ELF-1 (cell line): Measurements from ENCODE around the gene DLG2.

Source experiments
- DNase-seq: peaks from one replicate; pipeline ENCODE4 v3.0.0-alpha.2; 2016; ENCODE audit warnings: low read depth, low spot score

The DLG2 gene

DNA sequence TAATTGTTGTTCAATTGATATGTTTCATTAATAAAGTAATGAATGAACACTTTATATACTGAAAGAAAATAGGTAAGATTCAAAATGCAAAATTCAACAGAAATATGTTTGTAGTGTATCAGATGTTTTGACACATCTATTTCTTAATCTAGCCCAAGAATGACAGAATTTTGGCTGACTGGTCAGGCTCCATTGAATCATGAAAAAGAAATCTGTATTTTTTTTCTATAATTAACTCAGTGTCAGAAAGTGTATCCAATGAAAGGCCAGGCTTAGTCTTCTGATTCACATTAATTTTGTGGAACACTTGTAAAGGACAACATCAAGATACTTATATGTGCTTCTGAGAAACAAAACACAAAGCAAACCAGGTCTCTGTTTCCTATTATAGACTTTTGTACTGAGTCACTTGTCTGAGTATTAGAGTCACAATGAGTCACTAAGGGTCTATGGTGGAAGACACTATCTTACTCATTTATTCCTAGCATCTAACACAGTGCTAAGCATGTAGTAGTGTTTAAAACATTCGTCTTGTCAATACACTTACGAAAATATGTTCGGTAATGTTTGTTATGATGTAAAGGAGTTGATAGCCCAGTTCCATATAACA lies 2043.3 kb downstream of the DLG2 start:
- no peak for DNase-seq

DNA sequence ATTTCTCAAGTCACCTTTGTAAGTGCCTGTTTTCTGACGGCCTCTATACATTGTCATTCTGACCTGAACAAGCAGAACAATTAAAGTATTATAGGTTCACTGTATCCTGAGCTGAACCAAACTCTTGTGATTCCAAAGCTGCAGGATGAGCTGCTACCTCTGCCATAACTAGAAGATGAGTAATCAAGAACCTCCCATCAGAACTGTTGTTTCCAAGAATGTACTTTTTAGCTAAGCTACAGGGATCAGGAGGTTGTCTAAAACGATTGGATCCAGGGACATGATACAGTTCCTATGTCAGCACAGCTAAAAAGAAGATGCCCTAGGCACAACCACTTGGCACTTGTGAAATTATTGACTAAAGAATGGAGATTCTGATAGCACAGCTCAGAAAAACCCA lies 2052.6 kb downstream of the DLG2 start:
- no peak for DNase-seq

DNA sequence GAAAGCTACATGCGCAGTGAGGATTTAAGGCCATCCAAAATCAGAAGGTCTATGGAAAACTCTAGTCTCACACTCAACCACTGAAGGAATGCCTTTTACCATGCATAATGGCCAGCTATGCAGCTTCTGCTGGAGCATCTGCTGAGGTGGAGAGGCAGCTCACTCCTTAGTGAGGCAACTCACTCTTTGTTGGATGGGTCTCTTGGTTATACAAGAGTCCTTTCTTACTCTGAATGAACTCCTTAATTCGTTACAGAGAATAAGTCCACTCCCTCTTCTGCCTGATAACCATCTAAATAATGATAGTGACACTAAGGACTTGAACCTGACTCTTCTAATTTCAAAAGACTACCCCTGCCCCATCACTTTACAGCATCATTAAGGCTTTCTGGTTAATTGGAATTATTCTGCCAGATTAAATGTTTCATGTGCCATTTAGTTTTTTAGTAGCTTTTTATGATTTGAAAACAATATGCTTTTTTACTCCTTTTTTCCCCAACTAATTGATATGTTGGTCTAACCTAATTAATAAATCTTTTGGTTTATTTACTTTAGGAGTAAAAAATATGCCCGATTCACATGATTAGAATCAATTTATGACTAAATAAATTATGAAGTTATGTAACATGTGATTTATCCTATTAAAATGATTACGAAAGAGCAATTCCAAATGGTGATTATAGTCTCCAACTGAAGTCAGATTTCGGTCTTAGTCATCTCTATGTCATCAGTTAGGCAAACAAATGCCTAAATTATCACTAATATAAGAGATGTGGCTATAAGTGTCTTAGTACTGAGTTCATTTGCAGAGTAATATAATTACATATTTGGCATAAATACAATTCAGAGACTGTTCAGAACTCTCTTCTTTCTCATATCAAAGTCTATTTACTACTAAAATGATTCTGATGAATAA lies 2054.3 kb downstream of the DLG2 start:
- no peak for DNase-seq

DNA sequence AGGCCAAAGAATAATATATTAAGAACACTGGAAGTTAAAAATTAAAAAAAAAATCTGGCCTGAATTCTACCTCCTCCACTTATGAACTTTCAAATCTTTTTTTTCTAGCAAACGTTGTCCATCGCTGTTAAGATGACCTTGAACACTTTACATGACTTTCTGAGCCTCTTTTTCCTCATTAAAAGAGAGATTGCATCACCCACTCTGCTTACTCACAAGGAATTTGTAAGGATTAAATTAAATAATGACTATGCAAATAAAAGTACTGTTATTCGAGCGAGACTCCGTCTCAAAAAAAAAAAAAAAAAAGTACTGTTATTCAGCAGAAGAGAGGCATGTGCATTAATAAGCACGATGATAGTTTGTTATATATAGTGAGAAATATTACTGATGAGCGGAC lies 2055.8 kb downstream of the DLG2 start:
- DNase-seq, result no peak

DNA sequence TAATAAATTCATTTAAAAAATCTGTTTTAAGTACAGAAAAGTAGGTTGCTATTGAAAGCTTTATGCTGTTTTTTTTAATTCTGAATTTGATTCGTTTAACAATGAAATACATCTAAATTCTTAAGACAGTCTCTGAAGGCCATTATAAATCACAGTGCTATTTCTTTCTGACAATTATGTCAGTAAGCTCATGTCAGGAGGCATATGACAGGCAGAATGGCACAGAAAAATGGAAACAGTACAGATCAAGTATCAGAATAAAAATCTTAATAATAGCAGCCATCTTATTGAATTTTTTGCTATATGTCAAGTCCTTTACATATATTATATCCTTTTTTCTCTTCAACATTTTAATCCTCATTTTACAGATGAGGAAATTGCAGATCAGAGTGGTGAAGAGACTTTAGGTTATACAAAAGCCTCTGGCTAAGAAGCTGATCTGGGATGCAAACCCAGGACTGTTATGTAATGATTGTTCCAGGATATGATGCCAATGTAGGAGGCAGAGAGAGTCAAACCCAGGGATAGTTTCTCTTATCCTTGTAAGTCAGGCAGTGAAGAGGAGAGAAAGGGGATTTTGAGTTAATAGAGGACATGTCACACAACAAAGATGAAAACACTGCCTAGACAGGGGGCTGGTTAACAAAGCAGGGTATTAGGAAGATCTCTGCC lies 2057.9 kb downstream of the DLG2 start:
- no peak for DNase-seq

DNA sequence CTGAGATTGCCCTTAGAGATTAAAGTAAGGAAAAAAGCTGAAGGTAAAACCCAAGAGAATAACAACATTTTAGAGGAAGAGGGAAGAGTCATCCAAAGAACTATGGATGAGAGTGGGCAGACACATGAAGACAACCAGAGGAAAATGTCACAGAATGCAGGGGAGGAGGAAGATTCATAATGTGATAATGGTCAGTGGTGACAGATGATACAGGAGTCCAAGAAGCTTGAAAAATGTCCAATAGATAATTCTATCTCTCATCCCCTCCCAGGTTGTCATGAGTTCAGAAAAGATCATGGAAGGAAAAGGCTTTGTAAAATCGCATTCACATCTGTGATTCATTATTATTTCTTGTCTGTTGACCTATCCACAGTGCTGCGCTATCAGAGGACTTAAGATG lies 2058.6 kb downstream of the DLG2 start:
- no peak for DNase-seq

DNA sequence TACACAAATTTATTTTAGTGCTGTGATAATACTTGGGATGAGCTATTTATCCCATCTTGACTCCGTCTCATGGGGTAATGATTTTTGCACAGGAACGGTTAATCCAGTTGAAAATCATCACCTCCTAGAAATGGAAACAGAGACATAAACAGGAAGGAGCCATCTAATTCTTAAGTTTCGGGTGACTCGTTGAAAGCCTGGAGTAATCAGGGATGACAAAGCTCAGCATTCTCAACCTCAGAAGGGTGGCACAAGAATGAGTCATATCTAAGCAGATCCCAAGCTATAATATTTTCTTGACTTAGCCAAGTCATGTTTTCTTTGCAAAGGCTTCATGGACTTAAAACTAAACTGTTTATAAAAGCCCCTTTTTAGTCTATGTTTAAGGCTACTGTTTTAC lies 2060.2 kb downstream of the DLG2 start:
- DNase-seq, result no peak

DNA sequence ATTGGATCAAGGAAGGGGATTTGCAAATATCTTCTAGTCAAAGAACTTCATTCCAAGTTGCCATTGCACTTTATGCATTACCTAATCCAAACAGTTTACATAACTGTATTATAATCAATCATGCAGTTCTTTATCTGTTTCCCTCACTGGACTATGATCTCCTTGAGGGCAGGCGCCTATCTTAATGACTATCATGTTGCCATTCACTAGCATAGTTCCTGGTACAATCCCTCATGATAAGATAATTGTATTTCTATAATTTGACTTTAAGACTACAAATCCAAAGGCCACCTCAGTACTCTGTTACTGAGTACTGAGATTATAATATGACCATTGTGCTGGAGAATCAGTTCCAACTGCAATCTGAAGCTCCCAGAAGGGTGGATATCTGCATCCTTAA lies 2062.3 kb downstream of the DLG2 start:
- DNase-seq, result no peak

DNA sequence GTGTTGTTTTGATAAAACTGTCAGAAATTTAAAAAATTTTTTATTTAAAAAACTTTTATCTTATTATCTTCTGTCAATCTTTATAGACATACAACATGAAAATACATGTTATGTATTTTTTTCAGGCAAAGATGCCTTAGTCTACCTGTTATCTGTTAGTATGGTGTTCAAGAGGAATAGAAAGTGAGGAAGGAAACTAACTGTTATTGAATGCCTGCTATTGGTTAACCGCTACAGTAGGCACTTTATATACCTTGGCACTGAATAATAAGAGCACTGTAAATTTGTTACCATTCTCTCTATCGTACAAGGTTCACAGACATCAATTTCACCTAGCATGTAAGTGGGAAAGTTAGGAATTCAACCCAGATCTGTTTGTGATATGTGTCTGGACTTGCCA lies 2068.9 kb downstream of the DLG2 start:
- no peak for DNase-seq

DNA sequence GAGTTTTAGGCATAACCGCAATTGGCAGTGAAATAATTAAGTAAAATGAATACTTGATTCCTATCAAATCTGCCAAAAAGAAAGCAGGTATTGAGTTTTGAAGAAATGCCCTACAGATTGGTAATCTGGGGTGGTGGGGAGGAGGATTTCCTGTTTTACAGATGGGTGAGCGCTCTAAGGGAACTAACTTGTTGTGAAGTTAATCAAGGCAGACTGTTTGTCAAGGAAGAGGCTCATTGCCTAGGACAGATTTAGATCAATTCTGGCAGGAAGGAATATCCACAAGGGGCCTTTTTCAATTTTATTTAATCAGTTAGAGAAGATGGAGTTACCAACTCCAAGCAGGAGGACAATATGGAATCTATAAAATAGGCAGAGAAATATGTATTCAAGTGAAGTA lies 2069.5 kb downstream of the DLG2 start:
- DNase-seq, result no peak

DNA sequence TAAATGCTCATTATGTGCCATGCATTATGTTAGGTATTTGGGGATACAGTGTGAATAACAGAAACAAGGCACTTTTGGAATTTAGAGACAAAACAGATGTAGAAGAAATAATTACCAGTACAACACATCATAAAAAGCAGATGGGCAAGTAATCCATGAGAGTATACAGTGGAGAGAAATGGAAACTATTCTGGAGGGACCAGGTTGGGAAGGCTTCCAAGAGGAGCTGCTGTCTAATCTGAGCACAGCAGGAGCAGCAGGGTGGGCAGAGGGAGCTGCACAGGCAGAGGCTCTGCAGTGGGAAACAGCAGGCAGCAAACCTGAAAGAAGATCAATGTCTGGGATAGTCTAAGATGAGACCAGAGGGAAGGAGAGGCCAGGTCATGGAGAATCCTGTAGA lies 2072.3 kb downstream of the DLG2 start:
- no peak for DNase-seq

DNA sequence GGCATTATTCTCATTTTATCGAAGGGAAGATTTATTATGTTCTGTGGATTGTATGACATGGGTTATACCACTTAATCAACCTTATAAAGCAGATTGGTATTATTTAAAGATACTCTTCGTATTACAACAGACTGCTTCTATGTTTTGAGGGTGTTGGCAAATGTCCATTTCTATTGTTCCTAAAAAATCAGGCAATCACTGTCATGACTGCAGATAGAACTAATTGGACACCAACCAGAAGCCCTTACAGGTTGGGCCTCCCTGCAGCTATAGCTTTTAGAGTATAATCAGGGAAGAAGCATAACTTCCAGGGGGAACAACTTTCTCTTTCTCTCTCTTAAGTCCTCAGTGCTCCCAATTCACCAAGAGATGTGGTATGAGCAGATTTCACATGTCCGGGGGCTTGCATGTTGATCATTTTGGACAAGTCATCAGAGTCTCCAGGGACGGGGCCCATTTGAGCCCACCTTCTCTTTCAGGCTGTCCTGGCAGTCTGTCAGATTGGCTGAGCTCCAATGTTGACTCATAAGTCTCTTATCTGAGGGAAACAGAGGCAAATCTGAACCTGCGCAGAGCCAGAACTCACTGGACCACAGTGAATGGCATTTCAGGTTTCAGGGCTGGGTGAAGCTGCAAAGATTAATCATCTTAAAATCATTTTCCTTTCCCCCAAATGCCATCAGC lies 2077.0 kb downstream of the DLG2 start:
- DNase-seq, result no peak

DNA sequence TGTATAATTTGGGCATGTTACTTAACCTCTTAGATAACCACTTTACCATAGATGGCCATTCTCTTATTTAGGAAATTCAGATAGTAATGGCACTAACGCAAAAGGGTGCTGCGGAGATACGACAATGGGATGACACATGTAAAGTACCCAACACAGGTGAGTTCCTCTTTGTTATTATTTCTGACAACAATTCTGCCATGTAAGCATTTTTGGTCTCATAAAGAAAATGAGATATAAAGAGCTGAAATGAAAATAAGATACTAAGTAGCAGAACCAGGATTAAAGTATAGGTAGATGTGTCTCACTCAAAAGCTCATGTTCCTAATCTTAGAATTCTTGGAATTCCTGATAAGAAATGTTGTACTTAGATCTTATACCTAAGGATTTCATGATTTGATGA lies 2080.8 kb downstream of the DLG2 start:
- DNase-seq, result no peak

DNA sequence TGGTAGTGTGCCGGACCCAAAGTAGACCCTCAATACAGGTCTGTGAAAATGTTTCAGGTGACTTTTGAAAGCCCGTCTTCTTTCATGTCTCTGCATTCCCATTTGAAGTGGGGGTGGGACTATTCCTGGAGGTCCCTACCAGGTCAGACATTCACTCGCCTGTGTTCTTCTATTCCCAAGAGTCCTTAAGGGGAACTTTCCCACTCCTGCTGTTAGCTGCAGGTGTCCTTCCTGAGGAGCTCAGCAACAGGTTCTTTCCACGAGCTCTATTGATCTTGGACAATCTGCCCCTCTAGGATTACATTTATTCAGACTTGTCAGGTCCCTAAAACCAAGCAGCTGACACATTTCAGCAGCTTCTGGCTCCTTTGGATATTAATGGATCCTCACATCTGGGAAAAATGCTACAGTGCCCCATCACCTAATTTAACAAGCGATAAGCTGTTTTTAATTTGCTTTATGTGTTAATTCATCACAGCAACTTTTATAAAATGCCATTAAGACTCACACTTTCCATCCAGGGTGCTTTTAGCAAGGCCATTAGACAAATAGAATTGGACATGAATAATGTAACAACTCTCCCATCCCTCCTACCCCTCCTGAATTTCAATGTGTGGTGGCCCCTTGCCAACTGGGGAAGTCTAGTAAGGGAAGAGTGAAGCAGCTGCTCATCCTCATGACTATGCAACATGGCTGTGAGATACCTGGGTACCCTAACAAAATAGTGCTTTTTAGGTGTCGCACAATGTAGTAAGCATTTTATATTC lies 2081.5 kb downstream of the DLG2 start:
- DNase-seq, result no peak

DNA sequence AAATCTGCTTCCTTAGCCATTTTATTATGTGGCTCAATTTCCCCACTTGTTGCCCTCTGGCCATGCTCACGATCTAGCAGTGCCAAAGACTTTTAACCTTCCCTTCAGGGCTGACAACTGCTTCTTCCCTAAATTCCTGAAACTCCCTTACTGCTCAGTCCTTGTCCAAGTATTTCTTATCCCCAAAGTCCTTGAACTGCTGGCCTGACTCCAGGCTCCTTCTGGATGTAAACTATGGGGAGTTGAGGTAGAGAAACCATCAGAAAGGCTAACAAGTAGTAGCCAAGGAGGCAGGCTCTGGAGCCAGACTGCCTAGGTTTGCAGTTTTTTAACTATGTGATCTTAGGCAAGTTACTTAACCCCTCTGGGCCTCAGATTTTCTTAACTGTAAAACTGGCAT lies 2082.3 kb downstream of the DLG2 start:
- no peak for DNase-seq

DNA sequence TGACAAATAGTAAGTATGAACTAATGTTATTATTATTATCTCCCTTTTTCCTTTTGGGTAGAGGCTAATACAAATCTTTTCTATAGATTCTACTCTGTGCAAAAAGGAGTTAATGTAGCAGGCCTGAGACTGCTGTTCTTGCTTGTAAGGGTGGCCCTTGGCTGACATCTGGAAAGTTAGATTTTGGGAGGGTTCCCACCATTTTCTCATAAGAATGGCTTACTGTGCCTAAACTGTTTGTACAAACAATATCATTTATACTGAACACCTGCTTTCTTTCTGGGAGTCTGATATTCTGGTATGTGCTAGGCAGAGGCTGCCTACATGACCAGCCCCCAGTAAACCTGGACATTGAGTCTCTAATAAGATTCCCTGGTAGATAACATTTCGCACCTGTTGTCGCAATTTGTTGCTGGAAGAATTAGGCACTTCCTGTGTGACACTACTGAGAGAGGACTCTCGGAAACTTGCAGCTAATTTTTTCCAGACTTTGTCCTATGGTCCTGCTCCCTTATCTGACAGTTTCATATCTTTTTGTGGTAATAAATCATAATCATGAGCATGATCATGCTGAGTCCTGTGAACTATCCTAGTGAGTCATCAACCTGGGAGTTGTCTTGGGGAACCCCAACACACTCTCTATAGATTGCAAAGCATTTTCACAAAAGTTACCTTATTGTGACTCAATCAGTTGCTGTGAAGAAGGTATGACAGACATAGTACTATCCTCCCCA lies 2083.3 kb downstream of the DLG2 start:
- DNase-seq, result no peak

DNA sequence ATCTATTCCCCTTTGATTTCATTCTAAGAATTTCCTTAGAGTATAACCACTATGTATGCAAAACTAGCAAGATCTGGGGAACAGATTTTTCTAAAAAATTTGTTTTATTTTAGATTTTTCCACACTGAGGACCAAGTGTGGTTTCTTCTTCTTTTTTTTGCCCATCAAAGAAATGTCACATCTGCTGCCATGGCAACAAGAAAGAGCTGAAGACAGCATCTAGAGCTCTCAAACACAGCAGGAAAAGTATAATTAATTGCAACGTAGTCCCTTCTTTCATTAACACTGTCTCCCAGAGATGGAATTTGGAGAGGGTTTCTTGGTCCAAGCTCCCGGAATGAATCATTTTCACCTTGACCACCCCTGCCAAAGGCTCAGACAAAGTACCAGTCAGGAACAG lies 2084.3 kb downstream of the DLG2 start:
- DNase-seq, result no peak

DNA sequence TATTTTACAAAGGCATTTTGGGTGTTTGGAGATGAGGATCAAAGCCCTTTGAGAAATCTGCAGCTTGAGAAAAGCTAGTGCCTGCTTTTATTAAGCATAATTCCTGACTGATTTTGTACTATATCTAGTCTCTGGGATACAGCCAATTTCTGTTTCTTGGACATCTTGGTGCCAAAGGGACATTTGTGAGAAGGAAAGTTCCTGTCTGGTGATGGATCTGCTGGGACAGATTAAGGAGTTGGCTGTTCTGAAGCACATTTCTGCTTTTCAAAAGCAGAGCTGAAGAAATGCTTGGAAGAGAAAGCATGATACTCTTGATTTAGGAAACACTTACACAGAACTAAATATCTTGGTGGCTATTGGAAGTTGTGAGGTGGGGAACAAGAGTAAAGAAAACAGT lies 2086.4 kb downstream of the DLG2 start:
- DNase-seq, result no peak

DNA sequence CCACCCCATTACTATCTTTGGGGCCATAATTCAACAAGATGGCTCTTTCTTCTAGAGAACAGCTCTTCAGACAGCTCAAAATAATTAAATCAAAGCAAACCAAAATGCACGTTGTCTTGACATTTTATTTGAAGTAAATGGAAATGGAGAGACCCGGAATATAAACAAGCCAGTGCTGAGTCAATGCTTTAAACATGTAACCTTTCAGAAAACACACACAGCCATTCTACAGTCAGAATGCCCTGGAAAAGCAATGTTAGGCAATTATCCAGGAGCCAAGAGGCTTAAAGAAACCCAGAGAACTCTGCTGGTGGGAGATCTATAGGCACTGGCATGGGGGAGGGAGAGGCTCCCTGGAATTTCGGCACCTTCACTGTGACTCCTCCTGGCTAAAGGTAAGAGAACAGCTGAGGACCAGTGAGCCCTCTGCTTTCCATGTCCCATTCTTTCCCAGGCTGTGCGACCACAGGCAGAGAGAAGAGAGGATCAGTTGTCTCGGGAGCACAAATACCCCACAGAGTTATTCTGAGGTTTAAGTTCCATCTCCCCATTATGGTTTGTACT lies 2086.9 kb downstream of the DLG2 start:
- peak; percentile 7 for DNase-seq

DNA sequence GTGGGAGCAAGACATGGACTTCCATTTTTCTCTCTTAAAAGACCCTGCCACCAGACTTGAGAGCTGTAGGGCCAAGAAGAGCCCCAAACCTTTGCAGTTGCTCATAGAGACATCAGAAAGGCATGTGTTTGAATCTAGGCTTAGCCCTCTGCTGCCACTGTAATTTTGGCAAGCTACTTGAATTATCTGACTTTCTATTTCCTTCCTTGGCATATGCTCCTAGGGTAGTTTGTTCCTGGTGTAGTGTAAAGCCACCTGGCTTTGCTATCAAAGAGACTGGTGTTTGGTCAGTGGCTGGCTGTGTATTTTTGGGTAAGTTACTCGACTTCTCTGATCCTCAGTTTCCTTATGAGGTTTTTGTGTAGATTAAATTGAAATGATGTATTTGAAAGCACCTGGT lies 2088.9 kb downstream of the DLG2 start:
- no peak for DNase-seq
